Activated CD4-positive, CD25-positive, alpha-beta regulatory T cell treated with anti-CD3 and anti-CD28 coated beads, Interleukin-2, amount 50 U/mL, for 24 hours (primary cell): ENCODE results near the gene CCT3.

Experiments
- ATAC-seq, 2 donors: fragments of 150-1000 bp; cut with Tn5 transposase; one replicate each; pipeline ENCODE4 v1.10.0; 2021; ENCODE audit warnings: mild to moderate bottlenecking in 1 of 2, moderate library complexity in 1 of 2

Gene CCT3

GRCh38 chr1:156319664-156320063 lies 18.4 kb downstream of the CCT3 start:
- no peak for ATAC-seq

DNA sequence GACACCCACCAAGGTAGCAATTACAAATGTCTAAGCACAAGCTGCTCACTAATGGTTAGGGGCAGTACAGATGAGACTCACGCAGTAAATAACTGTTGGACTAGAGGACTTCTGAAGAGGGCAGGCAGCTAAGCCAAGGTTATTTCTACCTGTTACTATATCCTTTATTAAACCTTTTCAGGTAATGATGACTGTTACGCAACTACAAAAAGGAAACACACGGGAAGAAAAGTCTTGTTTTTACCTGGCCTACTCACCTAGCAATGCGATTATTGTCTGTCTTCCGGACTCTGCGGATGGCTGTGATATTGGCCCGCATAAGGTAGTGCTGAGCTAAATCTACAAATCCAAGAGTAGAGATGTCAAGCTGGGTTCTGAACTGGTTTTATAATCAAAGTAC lies 21.2 kb downstream of the CCT3 start:
- ATAC-seq: no peak

DNA sequence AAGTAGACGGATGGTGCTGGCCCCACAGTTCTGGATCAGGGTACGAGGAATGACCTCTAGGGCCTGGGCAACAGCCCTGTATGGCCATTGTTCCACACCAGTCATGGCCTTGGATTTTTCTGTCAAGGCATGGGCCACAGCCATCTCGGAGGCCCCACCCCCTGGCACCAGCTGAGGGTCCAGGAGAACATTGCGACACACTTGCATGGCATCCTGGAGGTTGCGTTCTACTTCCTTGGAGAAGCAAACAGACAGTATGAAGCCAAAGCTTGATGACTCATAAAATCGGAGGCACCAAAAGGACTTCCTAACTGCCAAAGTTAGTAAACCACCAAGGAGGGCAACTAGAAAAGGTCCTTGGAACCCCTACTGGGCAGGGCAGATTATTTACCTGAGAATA lies 27.1 kb downstream of the CCT3 start:
- no peak for ATAC-seq

- ATAC-seq: no peak
Measured at GRCh38 chr1:156308078-156308477, 30.0 kb downstream of the CCT3 start.

GRCh38 chr1:156305215-156305614 lies 32.9 kb downstream of the CCT3 start:
- ATAC-seq: no peak

GRCh38 chr1:156303241-156303640 lies 34.9 kb downstream of the CCT3 start:
- ATAC-seq: no peak

DNA sequence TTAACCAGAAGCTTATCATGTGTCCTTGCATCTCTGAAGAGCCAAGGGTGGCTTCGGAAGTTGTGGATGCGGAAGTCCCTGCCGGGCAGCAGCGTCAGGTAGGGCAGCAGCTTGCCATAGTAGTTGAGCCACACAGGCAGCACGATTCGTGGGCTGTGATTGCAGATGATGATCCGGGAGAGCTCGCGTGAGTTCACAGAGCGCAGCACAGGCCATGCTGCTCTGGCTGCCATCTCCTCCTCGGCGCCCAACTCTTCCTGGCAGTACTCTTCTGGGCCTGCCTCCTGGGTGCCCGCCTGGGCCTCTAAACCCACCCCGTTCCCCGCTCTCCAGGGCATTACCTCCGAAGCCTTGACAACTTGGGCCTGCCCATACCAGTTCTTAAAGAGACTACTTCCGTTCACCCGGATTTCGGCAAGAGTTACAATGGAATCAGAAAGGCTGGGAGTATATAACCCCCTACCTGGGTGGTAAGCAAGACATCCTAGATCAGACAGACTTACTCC lies 39.2 kb downstream of the CCT3 start, which contains the start of gene VHLL:
TSS of gene VHLL (minus strand) at position 456 of the 506 bp plus-strand sequence. CDS start at position 338, 118 bp downstream.
- no peak for ATAC-seq

DNA sequence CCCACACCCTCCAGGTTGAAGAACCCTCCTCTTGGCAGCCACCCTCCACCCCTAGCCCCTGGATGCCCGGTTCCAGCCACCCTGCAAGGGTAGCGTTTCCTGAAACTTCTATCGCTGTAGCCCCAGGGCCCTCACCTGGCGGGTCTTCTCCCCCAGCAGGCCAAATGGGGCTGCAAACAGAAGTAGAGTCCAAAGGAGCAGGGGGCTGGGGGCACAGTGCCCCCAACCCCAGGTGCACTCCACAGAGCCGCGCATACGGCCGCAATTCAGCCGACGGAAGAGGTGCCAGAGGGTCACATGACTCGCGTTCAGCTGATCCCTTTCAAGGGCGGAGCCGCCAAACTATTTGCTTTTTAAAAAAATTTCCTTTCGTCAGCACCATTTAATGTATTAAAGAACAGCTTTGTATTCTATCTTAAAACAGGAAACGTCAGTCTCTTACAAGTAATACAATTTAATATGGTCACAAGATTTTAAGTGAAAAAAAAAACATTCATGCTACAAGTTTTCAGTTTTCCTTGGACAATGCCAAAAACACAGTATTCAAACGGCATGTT lies 42.6 kb downstream of the CCT3 start, which contains the start of gene GLMP:
TSS of gene GLMP (minus strand) at position 289 of the 557 bp plus-strand sequence. CDS start at position 255, 34 bp downstream.
- ATAC-seq: peak; percentile 86 to 88

- ATAC-seq: no peak
Measured at GRCh38 chr1:156293895-156294294, 44.2 kb downstream of the CCT3 start.

DNA sequence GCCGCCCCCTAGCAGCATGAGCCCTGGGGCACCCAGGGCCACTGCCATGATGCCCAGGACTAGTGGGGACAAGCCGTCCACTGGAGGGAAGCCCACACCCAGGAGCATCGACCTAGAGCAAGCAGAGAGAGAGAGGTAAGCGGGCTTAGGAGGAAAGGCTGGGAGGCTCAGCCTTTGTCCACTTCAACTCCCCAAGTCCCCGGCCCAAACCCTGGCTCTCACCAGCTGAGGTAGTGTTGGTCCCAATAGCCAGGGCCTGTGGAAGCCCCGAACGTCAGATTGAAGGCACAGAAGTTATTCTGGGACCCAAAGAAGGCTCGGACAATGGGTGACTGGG lies 45.0 kb downstream of the CCT3 start:
- no peak for ATAC-seq

DNA sequence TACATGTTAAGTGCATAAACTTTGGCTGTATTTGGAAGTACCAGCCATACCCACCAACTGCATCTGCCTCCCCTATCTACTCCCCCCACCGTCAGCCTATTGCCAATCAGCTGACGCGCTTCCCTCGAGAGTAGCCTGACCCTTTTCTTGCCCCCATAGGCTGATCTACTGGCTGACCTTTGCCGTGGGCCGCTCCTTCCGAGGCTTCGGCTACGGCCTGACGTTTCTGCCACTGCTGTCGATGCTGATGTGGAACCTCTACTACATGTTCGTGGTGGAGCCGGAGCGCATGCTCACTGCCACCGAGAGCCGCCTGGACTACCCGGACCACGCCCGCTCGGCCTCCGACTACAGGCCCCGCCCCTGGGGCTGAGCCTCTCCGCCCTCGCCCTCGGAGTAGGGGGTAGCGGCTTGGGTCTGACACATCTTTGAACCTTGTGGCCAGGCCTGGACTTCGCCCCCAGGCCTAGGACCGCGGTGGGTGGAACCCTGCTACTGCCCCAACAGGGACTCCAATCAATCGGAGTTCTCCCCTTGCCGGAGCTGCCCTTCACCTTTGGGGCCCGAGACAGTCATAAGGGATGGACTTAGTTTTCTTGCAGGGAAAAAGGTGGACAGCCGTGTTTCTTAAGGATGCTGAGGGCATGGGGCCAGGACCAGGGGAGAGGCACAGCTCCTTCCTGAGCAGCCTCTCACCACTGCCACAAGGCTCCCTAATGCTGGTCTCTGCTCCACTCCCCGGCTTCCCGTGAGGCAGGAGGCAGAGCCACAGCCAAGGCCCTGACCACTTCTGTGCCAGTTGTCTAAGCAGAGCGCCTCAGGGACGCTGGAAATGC lies 46.6 kb downstream of the CCT3 start:
- ATAC-seq: peak in 1 of 2 donors; percentile 45

- no peak for ATAC-seq
Measured at GRCh38 chr1:156289857-156290256, 48.2 kb downstream of the CCT3 start.

- no peak for ATAC-seq
Measured at GRCh38 chr1:156286061-156286460, 52.0 kb downstream of the CCT3 start.

GRCh38 chr1:156285437-156285836 lies 52.7 kb downstream of the CCT3 start:
- no peak for ATAC-seq

GRCh38 chr1:156284757-156285156 lies 53.3 kb downstream of the CCT3 start:
- ATAC-seq: no peak

- ATAC-seq: no peak
Measured at GRCh38 chr1:156284112-156284511, 54.0 kb downstream of the CCT3 start, which contains the start of gene TMEM79. Gene TMEM79, plus strand, starts transcription at chr1:156284325. Its CDS starts 902 bp downstream, at chr1:156285227.

- ATAC-seq: no peak
Measured at GRCh38 chr1:156283521-156283920, 54.6 kb downstream of the CCT3 start.

- peak; percentile 91 to 93 for ATAC-seq
Measured at GRCh38 chr1:156282479-156283222, 55.4 kb downstream of the CCT3 start, which contains the start of gene SMG5. Gene SMG5, minus strand, starts transcription at chr1:156282825. Its CDS starts 145 bp downstream, at chr1:156282680.

DNA sequence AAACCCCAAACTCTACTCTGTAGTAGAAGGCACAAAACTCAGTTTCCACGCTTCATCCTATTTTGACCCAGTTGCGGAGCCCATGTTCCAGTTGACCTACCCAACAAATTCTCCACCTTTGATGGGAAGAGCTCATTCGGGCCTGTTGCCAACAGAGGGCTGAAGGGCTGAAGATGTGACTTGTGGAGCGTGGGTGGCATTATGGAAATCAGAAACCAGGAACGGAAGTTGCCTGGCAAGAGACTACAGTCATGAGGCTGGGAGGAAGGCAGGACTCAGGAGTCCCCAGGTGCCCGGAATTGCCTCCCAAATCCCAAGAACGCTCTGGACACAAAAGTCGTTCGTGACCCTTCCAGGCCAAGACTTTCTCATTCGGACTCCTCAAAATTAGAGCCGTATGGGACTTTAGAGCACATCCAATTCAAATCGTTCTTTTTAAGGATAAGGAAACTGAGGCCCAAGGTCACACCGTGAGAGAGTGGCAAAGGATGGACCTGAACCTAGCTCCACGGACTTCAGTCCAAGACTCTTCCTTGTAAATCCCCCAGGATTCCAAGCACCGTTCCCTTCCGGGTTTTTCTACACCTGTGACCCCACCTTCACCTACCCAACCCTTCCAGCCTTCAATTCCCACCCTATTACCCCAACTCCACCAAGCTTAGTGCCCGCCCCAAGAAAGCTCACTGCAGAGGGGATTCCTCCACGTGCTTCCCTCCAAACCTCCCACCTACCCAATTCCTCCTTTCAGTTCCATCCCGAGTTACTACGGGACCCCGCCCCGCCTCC lies 56.2 kb downstream of the CCT3 start:
- no peak for ATAC-seq

DNA sequence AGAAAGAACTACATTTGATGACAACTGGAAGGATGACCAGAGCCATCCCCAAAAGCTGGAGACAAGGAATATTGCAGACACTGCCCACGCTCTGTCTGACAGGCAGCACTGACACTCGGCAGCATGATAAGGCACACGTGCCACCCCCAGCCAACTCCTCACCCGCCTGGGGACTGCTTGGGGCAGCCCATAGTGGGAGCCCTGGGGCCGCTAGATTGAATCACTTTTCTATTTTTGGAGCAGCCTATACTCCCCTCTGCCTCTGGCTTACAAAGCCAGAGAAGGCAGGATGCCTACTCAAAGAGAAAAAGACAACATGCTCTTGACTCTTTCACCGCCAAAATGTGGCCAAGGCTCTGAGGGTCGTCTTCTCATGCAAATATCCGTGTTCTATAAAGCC lies 56.8 kb downstream of the CCT3 start:
- peak; percentile 64 to 70 for ATAC-seq

DNA sequence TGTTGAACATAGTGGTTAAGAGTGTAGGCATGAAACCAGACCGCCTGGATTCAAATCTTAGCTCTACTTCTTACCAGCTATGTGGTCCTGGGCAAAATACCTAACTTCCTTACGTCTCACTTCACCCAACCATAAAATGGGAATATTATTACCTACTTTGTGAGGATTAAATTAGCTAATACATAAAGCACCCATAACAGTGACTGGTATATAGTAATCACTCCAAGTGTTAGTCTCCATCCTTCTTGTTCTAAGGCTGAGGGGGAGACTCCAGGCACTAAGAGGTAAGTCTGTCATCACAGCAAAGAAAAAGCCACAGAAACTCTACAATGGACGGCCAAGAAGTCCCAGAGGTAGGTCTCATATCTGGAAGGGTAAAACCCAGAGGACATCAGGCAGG lies 58.3 kb downstream of the CCT3 start:
- no peak for ATAC-seq

GRCh38 chr1:156276966-156277381 lies 61.1 kb downstream of the CCT3 start:
- no peak for ATAC-seq
